RWPE2 (cell line): ENCODE results near the gene RNF31.

Source experiments
- ATAC-seq: fragments of 200-7000 bp; cut with Tn5 transposase; 3 replicates; pipeline ENCODE4 v1.9.1; 2021; ENCODE audit warnings: low read depth
- DNase-seq: peaks from one replicate; pipeline ENCODE4 v3.0.0-alpha.2; 2020; ENCODE audit warnings: low spot score
- H3K27ac ChIP-seq: fragments of 450-650 bp; 2 replicates; pipeline ENCODE4 v1.5.1; 2017; ENCODE audit warnings: mild to moderate bottlenecking; ENCODE audit not compliant: poor library complexity, severe bottlenecking
- H3K27me3 ChIP-seq: fragments of 250-450 bp; sonication (Bioruptor Pico); 2 replicates; pipeline ENCODE4 v1.5.1; 2021; ENCODE audit warnings: mild to moderate bottlenecking, moderate library complexity; ENCODE audit not compliant: insufficient read depth, poor library complexity, severe bottlenecking
- H3K36me3 ChIP-seq: fragments of 250-450 bp; sonication (Bioruptor Pico); 2 replicates; pipeline ENCODE4 v1.5.1; 2020; ENCODE audit warnings: low read depth, mild to moderate bottlenecking, moderate library complexity
- H3K4me1 ChIP-seq: fragments of 250-450 bp; sonication (Bioruptor Pico); 2 replicates; pipeline ENCODE4 v1.5.1; 2021; ENCODE audit warnings: mild to moderate bottlenecking, moderate library complexity; ENCODE audit not compliant: insufficient read depth, poor library complexity, severe bottlenecking
- H3K4me3 ChIP-seq: fragments of 250-450 bp; sonication (Bioruptor Pico); 2 replicates; pipeline ENCODE4 v1.5.1; 2021; ENCODE audit warnings: mild to moderate bottlenecking, moderate library complexity; ENCODE audit not compliant: severe bottlenecking
- H3K9me3 ChIP-seq: fragments of 250-450 bp; sonication (Bioruptor Pico); 2 replicates; pipeline ENCODE4 v1.5.1; 2021; ENCODE audit warnings: mild to moderate bottlenecking, moderate library complexity; ENCODE audit not compliant: severe bottlenecking
- TF ChIP-seq, protein P1 (sequence below): fragments of 450-650 bp; IDR thresholded peaks from one replicate; pipeline ENCODE4 v1.5.1; 2017; ENCODE audit warnings: mild to moderate bottlenecking, moderate library complexity; ENCODE audit not compliant: poor library complexity, severe bottlenecking

Gene RNF31

DNA sequence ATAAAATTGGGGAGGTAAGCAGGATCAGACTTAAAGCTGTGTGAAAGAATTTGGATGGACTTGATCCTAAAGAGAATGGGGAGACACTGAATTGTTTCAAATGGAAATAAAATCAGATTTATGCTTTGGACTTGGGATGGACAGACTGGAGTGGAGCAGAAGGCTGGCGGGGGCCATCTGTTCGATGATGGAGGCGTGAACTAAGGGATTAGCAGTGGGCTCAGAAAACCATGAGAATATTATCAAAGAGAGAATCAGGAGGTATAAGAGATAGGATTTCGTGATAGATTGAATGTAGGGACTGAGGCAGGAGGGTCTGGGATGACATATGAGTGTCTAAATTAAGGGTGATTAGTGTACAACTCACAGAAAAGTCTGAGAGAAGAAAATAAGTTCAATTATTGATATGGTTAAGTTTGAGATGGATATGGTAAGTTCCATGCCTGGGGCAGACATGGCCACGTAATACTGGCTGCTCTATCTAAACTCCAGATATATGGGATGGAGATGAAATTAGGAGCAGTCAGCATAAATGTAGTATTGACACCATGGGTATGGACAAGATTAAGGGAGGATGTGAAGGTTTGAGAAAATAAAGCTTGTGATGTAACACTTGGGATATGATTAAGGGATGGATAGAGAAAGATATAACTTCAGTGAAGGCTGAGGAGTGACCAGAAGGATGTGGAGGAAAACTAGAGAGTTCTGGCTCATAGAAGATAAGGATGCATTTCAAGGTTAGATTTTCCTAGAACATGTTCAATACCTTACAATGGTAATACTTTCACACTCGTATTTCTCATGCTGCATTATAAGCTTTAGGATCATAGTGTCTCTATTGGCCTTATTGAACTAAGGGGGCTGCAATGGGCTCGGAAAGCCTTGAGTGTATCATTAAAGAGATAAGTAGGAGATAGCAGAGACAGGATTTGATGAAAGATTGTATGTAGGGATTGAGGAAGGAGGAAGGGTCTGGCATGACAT is 57.2 kb downstream of the RNF31 start:
- Histone ChIP-seq H3K27me3 (no peaks in the 10 kb centered on the region), H3K4me1 (no peaks in the 10 kb centered on the region), H3K4me3 (no peak overlapping the region), H3K27ac (no peak overlapping the region), H3K9me3 (no peaks in the 10 kb centered on the region), H3K36me3 (peaks cover 75% of the 10 kb centered on the region)
- DNase-seq: no peak
- TF ChIP-seq, protein P1, sequence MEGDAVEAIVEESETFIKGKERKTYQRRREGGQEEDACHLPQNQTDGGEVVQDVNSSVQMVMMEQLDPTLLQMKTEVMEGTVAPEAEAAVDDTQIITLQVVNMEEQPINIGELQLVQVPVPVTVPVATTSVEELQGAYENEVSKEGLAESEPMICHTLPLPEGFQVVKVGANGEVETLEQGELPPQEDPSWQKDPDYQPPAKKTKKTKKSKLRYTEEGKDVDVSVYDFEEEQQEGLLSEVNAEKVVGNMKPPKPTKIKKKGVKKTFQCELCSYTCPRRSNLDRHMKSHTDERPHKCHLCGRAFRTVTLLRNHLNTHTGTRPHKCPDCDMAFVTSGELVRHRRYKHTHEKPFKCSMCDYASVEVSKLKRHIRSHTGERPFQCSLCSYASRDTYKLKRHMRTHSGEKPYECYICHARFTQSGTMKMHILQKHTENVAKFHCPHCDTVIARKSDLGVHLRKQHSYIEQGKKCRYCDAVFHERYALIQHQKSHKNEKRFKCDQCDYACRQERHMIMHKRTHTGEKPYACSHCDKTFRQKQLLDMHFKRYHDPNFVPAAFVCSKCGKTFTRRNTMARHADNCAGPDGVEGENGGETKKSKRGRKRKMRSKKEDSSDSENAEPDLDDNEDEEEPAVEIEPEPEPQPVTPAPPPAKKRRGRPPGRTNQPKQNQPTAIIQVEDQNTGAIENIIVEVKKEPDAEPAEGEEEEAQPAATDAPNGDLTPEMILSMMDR: no peak
- peak; percentile 31; the same call in 2 of the 3 replicates for ATAC-seq

DNA sequence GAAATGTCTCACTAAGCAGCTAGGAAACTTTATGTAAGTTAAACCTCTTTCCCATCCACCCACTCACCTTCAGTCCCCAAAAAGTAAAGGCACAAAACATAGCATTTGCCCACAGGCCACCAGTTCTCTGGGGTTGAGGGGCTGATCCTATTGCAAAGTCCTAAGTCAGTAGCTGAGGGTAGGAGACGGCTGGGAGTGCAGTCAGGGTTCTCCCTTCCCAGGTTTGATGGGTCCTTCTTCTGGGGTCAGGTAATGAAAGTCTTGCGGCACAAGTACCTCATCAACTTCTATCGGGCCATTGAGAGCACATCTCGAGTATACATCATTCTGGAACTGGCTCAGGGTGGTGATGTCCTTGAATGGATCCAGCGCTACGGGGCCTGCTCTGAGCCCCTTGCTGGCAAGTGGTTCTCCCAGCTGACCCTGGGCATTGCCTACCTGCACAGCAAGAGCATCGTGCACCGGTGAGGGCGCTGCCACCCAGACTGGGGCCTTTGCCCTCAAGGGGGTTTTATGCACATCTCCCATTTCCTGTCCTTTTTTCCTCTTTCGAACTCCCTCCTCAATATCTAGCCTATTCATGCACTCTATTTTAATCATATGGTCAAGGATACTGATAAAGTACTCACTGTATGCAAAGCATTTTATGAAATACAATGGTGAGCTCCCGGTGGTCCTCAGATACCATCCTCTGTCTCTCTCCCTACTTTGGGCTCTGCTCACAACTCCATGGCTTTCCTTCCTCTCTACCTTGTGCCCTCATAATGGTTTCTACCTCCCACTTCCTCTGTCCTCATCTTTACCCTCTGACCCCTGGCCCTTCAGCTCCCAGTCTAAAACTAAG is 59.2 kb downstream of the RNF31 start:
- Histone ChIP-seq H3K27me3 (no peaks in the 10 kb centered on the region), H3K4me3 (no peak overlapping the region), H3K36me3 (peaks cover 81% of the 10 kb centered on the region), H3K9me3 (no peaks in the 10 kb centered on the region), H3K4me1 (no peaks in the 10 kb centered on the region), H3K27ac (no peak overlapping the region)
- TF ChIP-seq, protein P1: no peak
- DNase-seq (no peak), ATAC-seq (no peak)

DNA sequence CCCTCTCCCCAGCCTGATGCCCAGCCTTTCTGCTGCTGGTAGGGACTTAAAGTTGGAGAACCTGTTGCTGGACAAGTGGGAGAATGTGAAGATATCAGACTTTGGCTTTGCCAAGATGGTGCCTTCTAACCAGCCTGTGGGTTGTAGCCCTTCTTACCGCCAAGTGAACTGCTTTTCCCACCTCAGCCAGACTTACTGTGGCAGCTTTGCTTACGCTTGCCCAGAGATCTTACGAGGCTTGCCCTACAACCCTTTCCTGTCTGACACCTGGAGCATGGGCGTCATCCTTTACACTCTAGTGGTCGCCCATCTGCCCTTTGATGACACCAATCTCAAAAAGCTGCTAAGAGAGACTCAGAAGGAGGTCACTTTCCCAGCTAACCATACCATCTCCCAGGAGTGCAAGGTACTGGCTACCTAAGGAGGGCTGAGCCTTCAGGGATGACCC is 59.8 kb downstream of the RNF31 start:
- Histone ChIP-seq H3K36me3 (peaks cover 79% of the 10 kb centered on the region), H3K9me3 (no peaks in the 10 kb centered on the region), H3K4me3 (no peak overlapping the region), H3K27ac (no peak overlapping the region), H3K27me3 (no peaks in the 10 kb centered on the region), H3K4me1 (no peaks in the 10 kb centered on the region)
- ATAC-seq (no peak), DNase-seq (no peak)
- TF ChIP-seq, protein P1: no peak

DNA sequence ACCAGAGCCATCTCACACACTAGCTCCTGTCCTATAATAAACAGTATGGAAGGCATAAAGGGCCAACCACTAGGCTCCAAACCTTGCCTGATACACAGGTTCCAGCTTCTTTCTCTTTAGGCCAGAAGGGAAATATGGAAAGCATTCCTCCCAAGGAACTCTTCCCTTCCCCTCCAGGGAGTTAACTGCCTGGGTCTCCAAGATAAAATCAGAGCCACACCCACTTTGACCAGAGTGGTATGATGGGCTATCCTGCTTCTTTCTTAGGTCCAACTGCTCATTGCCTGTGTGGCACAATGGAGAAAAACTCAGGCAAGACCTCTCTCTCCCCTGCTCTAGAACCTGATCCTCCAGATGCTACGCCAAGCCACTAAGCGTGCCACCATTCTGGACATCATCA is 60.3 kb downstream of the RNF31 start:
- H3K27me3 ChIP-seq: no peaks in the 10 kb centered on the region
- no peaks in the 10 kb centered on the region for H3K9me3 ChIP-seq
- H3K4me1 ChIP-seq: no peaks in the 10 kb centered on the region
- no peak for ATAC-seq
- TF ChIP-seq, protein P1: no peak
- no peak overlapping the region for H3K4me3 ChIP-seq
- peaks cover 74% of the 10 kb centered on the region for H3K36me3 ChIP-seq
- H3K27ac ChIP-seq: no peak overlapping the region
- no peak for DNase-seq
